IMR-90 (cell line): Measurements from ENCODE around the gene CAPN7. TPM values are rescaled to one million over a fixed set of nuclear protein-coding genes. Genes with fewer than 3 reads are reported as not detected.

Source experiments
- ATAC-seq: fragments of 200-7000 bp; cut with Tn5 transposase; 2 replicates; pipeline ENCODE4 v1.9.1; 2020; ENCODE audit warnings: low read depth, mild to moderate bottlenecking, moderate library complexity
- BruUV-seq: library from RNA; stranded (reverse); fragments of 400-500 nt; replicated peaks from 2 replicates; lab custom pipeline; 2021; lab: Mats Ljungman, UMichigan
- CTCF ChIA-PET: fragments of 300-600 bp; formaldehyde crosslinking; extraction: SDS; loops from one replicate; lab custom pipeline; 2021; ENCODE audit warnings: antibody characterized with exemption; lab: Yijun Ruan, JAX
- POLR2A ChIA-PET: fragments of 300-600 bp; sonication (Branson Sonifier 250); formaldehyde crosslinking; loops from one replicate; lab custom pipeline; 2022; ENCODE audit warnings: antibody characterized with exemption; ENCODE audit not compliant: unreplicated experiment; lab: Charles Lee
- DNase-seq: peaks from one replicate; pipeline ENCODE4 v3.0.0; 2013
- H2AFZ ChIP-seq: replicated peaks from 2 replicates; pipeline ENCODE3; 2013; ENCODE audit warnings: low read length, mild to moderate bottlenecking; ENCODE audit not compliant: poor library complexity
- H2AK5ac ChIP-seq: 2 replicates; pipeline ENCODE4 v1.6.1; 2013; ENCODE audit warnings: low read depth, low read length, inconsistent platforms
- H2AK9ac ChIP-seq: replicated peaks from 2 replicates; pipeline ENCODE3; 2013; ENCODE audit warnings: mild to moderate bottlenecking, low read depth, low read length, moderate library complexity; ENCODE audit not compliant: poor library complexity
- H2BK120ac ChIP-seq: 2 replicates; pipeline ENCODE4 v1.6.1; 2013; ENCODE audit warnings: low read depth, low read length, inconsistent platforms
- H2BK15ac ChIP-seq: 3 replicates; pipeline ENCODE4 v1.6.1; 2013; ENCODE audit warnings: low read depth, low read length, inconsistent platforms
- H2BK20ac ChIP-seq: 2 replicates; pipeline ENCODE4 v1.6.1; 2013; ENCODE audit warnings: low read depth, mild to moderate bottlenecking, inconsistent platforms, low read length, moderate library complexity
- H2BK5ac ChIP-seq: 2 replicates; pipeline ENCODE4 v1.6.1; 2013; ENCODE audit warnings: mild to moderate bottlenecking, low read depth, low read length, inconsistent platforms; ENCODE audit not compliant: poor library complexity, severe bottlenecking
- H3K14ac ChIP-seq: replicated peaks from 2 replicates; pipeline ENCODE4 v1.6.1; 2013; ENCODE audit warnings: low read depth, low read length, inconsistent platforms
- H3K18ac ChIP-seq: 2 replicates; pipeline ENCODE4 v1.6.1; 2013; ENCODE audit warnings: low read depth, low read length, control low read depth
- H3K23ac ChIP-seq: 2 replicates; pipeline ENCODE4 v1.6.1; 2013; ENCODE audit warnings: low read depth, low read length, inconsistent platforms
- H3K27ac ChIP-seq: 2 replicates; pipeline ENCODE4 v1.5.1; 2013; ENCODE audit warnings: mild to moderate bottlenecking, control low read depth, low read length; ENCODE audit not compliant: insufficient read depth
- H3K27me3 ChIP-seq: 2 replicates; pipeline ENCODE4 v1.6.1; 2013; ENCODE audit warnings: low read length; ENCODE audit not compliant: control insufficient read depth, insufficient read depth
- H3K36me3 ChIP-seq: 2 replicates; pipeline ENCODE4 v1.6.1; 2013; ENCODE audit warnings: low read length, mixed read lengths; ENCODE audit not compliant: control insufficient read depth, insufficient read depth
- H3K4ac ChIP-seq: 2 replicates; pipeline ENCODE4 v1.6.1; 2013; ENCODE audit warnings: low read depth, low read length, inconsistent platforms
- H3K4me1 ChIP-seq: 2 replicates; pipeline ENCODE4 v1.6.1; 2013; ENCODE audit warnings: low read length, mixed read lengths; ENCODE audit not compliant: control insufficient read depth, insufficient read depth
- H3K4me2 ChIP-seq: 2 replicates; pipeline ENCODE4 v1.6.1; 2013; ENCODE audit warnings: low read depth, mild to moderate bottlenecking, control low read depth, low read length, moderate library complexity
- H3K4me3 ChIP-seq: 2 replicates; pipeline ENCODE4 v1.5.1; 2013; ENCODE audit warnings: low read depth, mild to moderate bottlenecking, control low read depth, low read length, moderate library complexity; ENCODE audit not compliant: insufficient read depth
- H3K56ac ChIP-seq: 2 replicates; pipeline ENCODE4 v1.6.1; 2013; ENCODE audit warnings: low read length, inconsistent platforms; ENCODE audit not compliant: insufficient read depth; ENCODE audit errors: extremely low read depth
- H3K79me1 ChIP-seq, 2 experiments: 2 replicates each; pipeline ENCODE4 v1.6.1; 2013; ENCODE audit warnings: low read length in 2 of 2, inconsistent platforms in 1 of 2, low read depth in 1 of 2
- H3K9ac ChIP-seq: 2 replicates; pipeline ENCODE4 v1.6.1; 2013; ENCODE audit warnings: low read depth, low read length, control low read depth
- H3K9me1 ChIP-seq: 2 replicates; pipeline ENCODE4 v1.6.1; 2013; ENCODE audit warnings: low read length, inconsistent platforms; ENCODE audit not compliant: insufficient read depth
- H3K9me3 ChIP-seq: 2 replicates; pipeline ENCODE4 v1.6.1; 2013; ENCODE audit warnings: low read length; ENCODE audit not compliant: control insufficient read depth, insufficient read depth
- H4K20me1 ChIP-seq: 2 replicates; pipeline ENCODE4 v1.6.1; 2013; ENCODE audit warnings: low read length, inconsistent platforms; ENCODE audit not compliant: insufficient read depth
- H4K5ac ChIP-seq: 2 replicates; pipeline ENCODE4 v1.6.1; 2013; ENCODE audit warnings: mild to moderate bottlenecking, low read depth, low read length, control low read depth
- H4K8ac ChIP-seq, 2 experiments: 2 replicates each; pipeline ENCODE4 v1.6.1; 2013; ENCODE audit warnings: low read depth in 2 of 2, low read length in 2 of 2, control low read depth in 1 of 2, inconsistent platforms in 1 of 2
- H4K91ac ChIP-seq: 2 replicates; pipeline ENCODE4 v1.6.1; 2013; ENCODE audit warnings: low read depth, low read length, inconsistent platforms; ENCODE audit not compliant: insufficient read depth
- CEBPB ChIP-seq: IDR thresholded peaks from 2 replicates; pipeline ENCODE4 v1.6.1; 2012; ENCODE audit warnings: low read depth, low read length, improper control_type of control experiment
- CHD1 ChIP-seq: IDR thresholded peaks from 2 replicates; pipeline ENCODE4 v1.6.1; 2012; ENCODE audit warnings: low read depth, low read length, improper control_type of control experiment
- FOS ChIP-seq: fragments of 150-350 bp; IDR thresholded peaks from 2 replicates; pipeline ENCODE4 v1.6.1; 2016; ENCODE audit warnings: low read depth, low read length
- MXI1 ChIP-seq: IDR thresholded peaks from 2 replicates; pipeline ENCODE4 v1.6.1; 2012; ENCODE audit warnings: low read depth, mild to moderate bottlenecking, low read length, moderate library complexity, borderline replicate concordance
- NFE2L2 ChIP-seq: fragments of 150-350 bp; IDR thresholded peaks from 2 replicates; pipeline ENCODE4 v1.6.1; 2016; ENCODE audit warnings: low read depth, mild to moderate bottlenecking, low read length
- SMC3 ChIP-seq: fragments of 150-350 bp; IDR thresholded peaks from 2 replicates; pipeline ENCODE4 v1.6.1; 2016; ENCODE audit warnings: low read depth, mild to moderate bottlenecking, antibody characterized with exemption, low read length, moderate library complexity
- WGBS, 2 experiments: methylation state at CpG; one replicate each; pipeline versions ENCODE4 v1.1.5 to v1.1.7; 2013; ENCODE audit warnings: missing lambda C conversion rate in 2 of 2; ENCODE audit not compliant: insufficient read length in 1 of 2; ENCODE audit errors: extremely low coverage in 2 of 2; 5-methylcytosine and 5-hydroxymethylcytosine counted together
- dilution Hi-C: fragments of 300-500 bp; cut with HindIII; formaldehyde crosslinking; loops from one replicate; pipeline ENCODE4 v1.14.3; 2018; ENCODE audit warnings: low sequenced_read_pairs; ENCODE audit not compliant: unreplicated experiment
- in situ Hi-C: fragments of 300-500 bp; cut with MboI; formaldehyde crosslinking; loops from 3 replicates; pipeline ENCODE4 v1.14.3; 2019; ENCODE audit warnings: low sequenced_read_pairs, inconsistent platforms, mixed read lengths
- intact Hi-C: fragments of 100-400 bp; cut with micrococcal nuclease; formaldehyde crosslinking; loops from 2 replicates; pipeline ENCODE4 v1.10.0; 2022
- polyA plus RNA-seq, 3 experiments: library from polyadenylated mRNA; depleted of rRNA; stranded (reverse); fragments of >200 nt; gene quantifications; 2 replicates each; pipeline ENCODE4 v1.2.3, GENCODE V29; 2012; ENCODE audit warnings: low replicate concordance in 1 of 3
- total RNA-seq: library from RNA; depleted of rRNA; stranded (reverse); fragments of >200 nt; gene quantifications from 2 replicates; pipeline ENCODE4 v1.2.3, GENCODE V29; 2012
- TF ChIP-seq, protein P1 (sequence below): fragments of 150-350 bp; IDR thresholded peaks from 2 replicates; pipeline ENCODE4 v1.6.1; 2016; ENCODE audit warnings: low read depth, mild to moderate bottlenecking, low read length, moderate library complexity, borderline replicate concordance
- TF ChIP-seq, protein P2 (sequence below): conservative IDR thresholded peaks from 2 replicates; pipeline ENCODE4 v1.5.1; 2012; ENCODE audit warnings: mild to moderate bottlenecking, low read depth, low read length, improper control_type of control experiment

Gene CAPN7
- total and polyA plus RNA-seq, 2 of the 4 experiments (the other 2 are of a cell fraction): 14.5 to 21.3 TPM

DNA sequence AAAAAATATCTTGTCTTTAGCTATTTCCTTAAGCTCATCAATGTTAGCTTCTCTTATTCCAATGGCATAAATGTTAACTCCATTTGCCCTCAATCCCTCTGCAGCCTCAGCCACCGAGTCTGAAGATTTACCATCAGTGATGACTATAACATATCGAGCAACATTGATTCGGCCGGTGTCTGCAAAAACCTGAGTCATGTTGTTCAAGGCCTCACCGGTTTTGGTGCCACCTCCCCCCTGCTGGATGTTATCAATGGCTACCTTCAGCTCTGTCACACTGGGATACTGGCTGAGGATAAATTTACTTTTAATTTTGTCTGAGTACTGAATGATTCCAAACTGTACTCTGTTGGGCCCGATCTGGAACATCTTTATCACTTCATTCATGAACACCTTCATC, 41.0 kb upstream of the CAPN7 start:
- dilution Hi-C loops: no loop called here
- WGBS, 2 experiments: 50% methylated on average over 1 of the region's 6 CpGs; no CpG with 5 or more reads in 1 of the 2 experiments
- CTCF ChIA-PET: no interaction called here

More for the DNA sequence above, 41.0 kb upstream of the CAPN7 start:
- Histone ChIP-seq H2AK5ac (no peak overlapping the region), H2BK5ac (no peak overlapping the region), H2BK120ac (no peak overlapping the region), H3K14ac (no peak overlapping the region), H4K5ac (no peak overlapping the region), H4K20me1 (no peaks in the 10 kb centered on the region), H3K18ac (no peak overlapping the region), H3K79me1 (no peaks in the 10 kb centered on the region), H2AK9ac (no peak overlapping the region), H2AFZ (no peak overlapping the region), H3K23ac (no peak overlapping the region), H3K27me3 (peaks cover 6% of the 10 kb centered on the region), H3K56ac (no peak overlapping the region), H2BK20ac (no peak overlapping the region), H3K9ac (no peak overlapping the region), H3K9me1 (no peaks in the 10 kb centered on the region), H4K8ac (no peak overlapping the region), H3K4ac (no peak overlapping the region), H3K4me2 (no peak overlapping the region), H3K4me1 (no peaks in the 10 kb centered on the region), H3K4me3 (no peak overlapping the region), H2BK15ac (no peak overlapping the region), H3K36me3 (no peaks in the 10 kb centered on the region), H3K27ac (no peak overlapping the region), H4K91ac (no peak overlapping the region), H3K9me3 (no peaks in the 10 kb centered on the region)
- DNase-seq (no peak), ATAC-seq (no peak)
- intact Hi-C loops (no loop called here), in situ Hi-C loops (no loop called here)
- TF ChIP-seq, protein P1, sequence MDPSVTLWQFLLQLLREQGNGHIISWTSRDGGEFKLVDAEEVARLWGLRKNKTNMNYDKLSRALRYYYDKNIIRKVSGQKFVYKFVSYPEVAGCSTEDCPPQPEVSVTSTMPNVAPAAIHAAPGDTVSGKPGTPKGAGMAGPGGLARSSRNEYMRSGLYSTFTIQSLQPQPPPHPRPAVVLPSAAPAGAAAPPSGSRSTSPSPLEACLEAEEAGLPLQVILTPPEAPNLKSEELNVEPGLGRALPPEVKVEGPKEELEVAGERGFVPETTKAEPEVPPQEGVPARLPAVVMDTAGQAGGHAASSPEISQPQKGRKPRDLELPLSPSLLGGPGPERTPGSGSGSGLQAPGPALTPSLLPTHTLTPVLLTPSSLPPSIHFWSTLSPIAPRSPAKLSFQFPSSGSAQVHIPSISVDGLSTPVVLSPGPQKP: no peak
- TF ChIP-seq CEBPB (no peak), MXI1 (no peak), NFE2L2 (no peak), CHD1 (no peak), FOS (no peak), SMC3 (no peak)
- TF ChIP-seq, protein P2, sequence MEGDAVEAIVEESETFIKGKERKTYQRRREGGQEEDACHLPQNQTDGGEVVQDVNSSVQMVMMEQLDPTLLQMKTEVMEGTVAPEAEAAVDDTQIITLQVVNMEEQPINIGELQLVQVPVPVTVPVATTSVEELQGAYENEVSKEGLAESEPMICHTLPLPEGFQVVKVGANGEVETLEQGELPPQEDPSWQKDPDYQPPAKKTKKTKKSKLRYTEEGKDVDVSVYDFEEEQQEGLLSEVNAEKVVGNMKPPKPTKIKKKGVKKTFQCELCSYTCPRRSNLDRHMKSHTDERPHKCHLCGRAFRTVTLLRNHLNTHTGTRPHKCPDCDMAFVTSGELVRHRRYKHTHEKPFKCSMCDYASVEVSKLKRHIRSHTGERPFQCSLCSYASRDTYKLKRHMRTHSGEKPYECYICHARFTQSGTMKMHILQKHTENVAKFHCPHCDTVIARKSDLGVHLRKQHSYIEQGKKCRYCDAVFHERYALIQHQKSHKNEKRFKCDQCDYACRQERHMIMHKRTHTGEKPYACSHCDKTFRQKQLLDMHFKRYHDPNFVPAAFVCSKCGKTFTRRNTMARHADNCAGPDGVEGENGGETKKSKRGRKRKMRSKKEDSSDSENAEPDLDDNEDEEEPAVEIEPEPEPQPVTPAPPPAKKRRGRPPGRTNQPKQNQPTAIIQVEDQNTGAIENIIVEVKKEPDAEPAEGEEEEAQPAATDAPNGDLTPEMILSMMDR: no peak
- POLR2A ChIA-PET: no interaction called here
- no TSS peak for BruUV-seq
